Caco-2 (cell line): ENCODE results near the gene PAX7. TPM values are rescaled to one million over a fixed set of nuclear protein-coding genes. Genes with fewer than 3 reads are reported as not detected.

Experiments
- BruUV-seq: library from RNA; stranded (reverse); fragments of 400-500 nt; replicated peaks from 2 replicates; lab custom pipeline; 2021; lab: Mats Ljungman, UMichigan
- CTCF ChIA-PET: fragments of 300-600 bp; sonication (Branson Sonifier 250); formaldehyde crosslinking; loops from one replicate; lab custom pipeline; 2022; ENCODE audit warnings: antibody characterized with exemption; lab: Charles Lee
- POLR2A ChIA-PET: fragments of 300-600 bp; sonication (Branson Sonifier 250); formaldehyde crosslinking; loops from one replicate; lab custom pipeline; 2022; ENCODE audit warnings: antibody characterized with exemption; lab: Charles Lee
- DNase-seq, 2 experiments: peaks; one replicate each; pipeline versions ENCODE4 v3.0.0 to v3.0.0-alpha.2; 2020 to 2022
- H3K27me3 ChIP-seq: replicated peaks from 2 replicates; pipeline ENCODE4 v1.6.0; 2011; ENCODE audit warnings: low read length; ENCODE audit not compliant: control insufficient read depth, insufficient read depth
- H3K36me3 ChIP-seq: 2 replicates; pipeline ENCODE4 v1.5.1; 2011; ENCODE audit warnings: low read length; ENCODE audit not compliant: control insufficient read depth, insufficient read depth
- H3K4me1 ChIP-seq: fragments of 250-450 bp; sonication (Bioruptor Pico); 2 replicates; pipeline ENCODE4 v1.5.1; 2020; ENCODE audit warnings: mild to moderate bottlenecking
- H3K4me3 ChIP-seq: 2 replicates; pipeline ENCODE4 v1.5.1; 2011; ENCODE audit warnings: low read depth, mild to moderate bottlenecking, control low read depth, low read length
- H3K9me3 ChIP-seq: fragments of 250-450 bp; sonication (Bioruptor Pico); 2 replicates; pipeline ENCODE4 v1.5.1; 2020; ENCODE audit warnings: mild to moderate bottlenecking, moderate library complexity
- H3K27ac Mint-ChIP-seq: one replicate; pipeline ENCODE4 v1.8.0; 2022; ENCODE audit warnings: mixed read lengths; ENCODE audit not compliant: unreplicated experiment
- H3K27me3 Mint-ChIP-seq: one replicate; pipeline ENCODE4 v1.8.0; 2022; ENCODE audit warnings: mixed read lengths; ENCODE audit not compliant: insufficient read depth, unreplicated experiment
- H3K36me3 Mint-ChIP-seq: one replicate; pipeline ENCODE4 v1.8.0; 2022; ENCODE audit warnings: mild to moderate bottlenecking, mixed read lengths; ENCODE audit not compliant: insufficient read depth, unreplicated experiment
- H3K4me1 Mint-ChIP-seq: one replicate; pipeline ENCODE4 v1.8.0; 2022; ENCODE audit warnings: low read depth, mixed read lengths; ENCODE audit not compliant: unreplicated experiment
- H3K4me3 Mint-ChIP-seq: one replicate; pipeline ENCODE4 v1.8.0; 2022; ENCODE audit warnings: mild to moderate bottlenecking, moderate library complexity, mixed read lengths; ENCODE audit not compliant: unreplicated experiment
- H3K9me3 Mint-ChIP-seq: one replicate; pipeline ENCODE4 v1.8.0; 2022; ENCODE audit warnings: mixed read lengths; ENCODE audit not compliant: unreplicated experiment
- intact Hi-C: fragments of 100-400 bp; cut with micrococcal nuclease; formaldehyde crosslinking; loops from one replicate; pipeline ENCODE4 v1.10.0; 2022; ENCODE audit not compliant: unreplicated experiment
- total RNA-seq: library from RNA; stranded (reverse); gene quantifications from 2 replicates; pipeline ENCODE4 v1.2.3, GENCODE V29; 2022
- TF ChIP-seq, protein P1 (sequence below), 2 experiments: fragments of 200-600 bp in 1 of 2; IDR thresholded peaks; 1 replicate in 1 of 2; 2 replicates in 1 of 2; pipeline versions ENCODE4 v1.5.1 to v1.8.0; 2011 to 2022; ENCODE audit warnings: antibody characterized with exemption in 1 of 2, control low read depth in 1 of 2, inconsistent platforms in 1 of 2, low read depth in 1 of 2, low read length in 1 of 2, mild to moderate bottlenecking in 1 of 2, moderate library complexity in 1 of 2; ENCODE audit not compliant: insufficient read depth in 1 of 2, severe bottlenecking in 1 of 2, unreplicated experiment in 1 of 2

The PAX7 gene
- total RNA-seq, 1 experiment from 2014 or later, result 0.18 TPM

DNA sequence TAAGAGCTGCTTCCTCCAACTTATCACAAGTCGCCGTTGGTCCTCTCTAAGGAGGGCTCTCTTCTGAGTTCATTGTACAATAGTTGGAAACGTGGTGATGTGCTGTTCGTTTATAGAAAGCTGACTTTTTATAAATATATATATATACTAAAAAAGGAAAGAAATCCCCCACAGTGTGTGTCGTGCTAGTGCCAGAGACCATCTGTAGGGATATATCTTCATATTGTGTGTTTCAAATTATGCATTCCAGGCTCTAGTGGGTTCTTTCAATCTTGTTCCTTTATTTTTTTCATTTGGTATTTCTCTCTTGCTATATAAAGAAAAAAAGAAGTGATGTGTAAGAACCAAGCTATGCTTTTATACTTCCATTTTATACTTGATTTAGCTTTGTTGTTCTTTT, 117.0 kb downstream of the PAX7 start:
- H3K36me3 Mint-ChIP-seq, result no peaks in the 10 kb centered on the region
- no TSS peak for BruUV-seq
- intact Hi-C loops, result no loop called here
- no peak overlapping the region for H3K4me3 ChIP-seq
- TF ChIP-seq, protein P1, sequence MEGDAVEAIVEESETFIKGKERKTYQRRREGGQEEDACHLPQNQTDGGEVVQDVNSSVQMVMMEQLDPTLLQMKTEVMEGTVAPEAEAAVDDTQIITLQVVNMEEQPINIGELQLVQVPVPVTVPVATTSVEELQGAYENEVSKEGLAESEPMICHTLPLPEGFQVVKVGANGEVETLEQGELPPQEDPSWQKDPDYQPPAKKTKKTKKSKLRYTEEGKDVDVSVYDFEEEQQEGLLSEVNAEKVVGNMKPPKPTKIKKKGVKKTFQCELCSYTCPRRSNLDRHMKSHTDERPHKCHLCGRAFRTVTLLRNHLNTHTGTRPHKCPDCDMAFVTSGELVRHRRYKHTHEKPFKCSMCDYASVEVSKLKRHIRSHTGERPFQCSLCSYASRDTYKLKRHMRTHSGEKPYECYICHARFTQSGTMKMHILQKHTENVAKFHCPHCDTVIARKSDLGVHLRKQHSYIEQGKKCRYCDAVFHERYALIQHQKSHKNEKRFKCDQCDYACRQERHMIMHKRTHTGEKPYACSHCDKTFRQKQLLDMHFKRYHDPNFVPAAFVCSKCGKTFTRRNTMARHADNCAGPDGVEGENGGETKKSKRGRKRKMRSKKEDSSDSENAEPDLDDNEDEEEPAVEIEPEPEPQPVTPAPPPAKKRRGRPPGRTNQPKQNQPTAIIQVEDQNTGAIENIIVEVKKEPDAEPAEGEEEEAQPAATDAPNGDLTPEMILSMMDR (IDR thresholded peaks at IDR 0.05; ENCODE audit: insufficient read depth in 1 of 2, low read depth in 1 of 2, low read length in 1 of 2, severe bottlenecking in 1 of 2, unreplicated experiment in 1 of 2), result no peak
- H3K9me3 ChIP-seq, result no peaks in the 10 kb centered on the region
- ChIA-PET CTCF (no interaction called here), POLR2A (no interaction called here)
- no peaks in the 10 kb centered on the region; the same call in 1 of the 2 replicates for H3K27me3 ChIP-seq
- H3K36me3 ChIP-seq, result no peaks in the 10 kb centered on the region
- H3K27me3 Mint-ChIP-seq, result peaks cover 12% of the 10 kb centered on the region
- DNase-seq, result no peak
- H3K4me1 Mint-ChIP-seq, result no peaks in the 10 kb centered on the region
- H3K9me3 Mint-ChIP-seq, result peaks cover 10% of the 10 kb centered on the region
- H3K4me1 ChIP-seq, result no peaks in the 10 kb centered on the region
- no peak overlapping the region for H3K27ac Mint-ChIP-seq
- H3K4me3 Mint-ChIP-seq, result no peak overlapping the region

DNA sequence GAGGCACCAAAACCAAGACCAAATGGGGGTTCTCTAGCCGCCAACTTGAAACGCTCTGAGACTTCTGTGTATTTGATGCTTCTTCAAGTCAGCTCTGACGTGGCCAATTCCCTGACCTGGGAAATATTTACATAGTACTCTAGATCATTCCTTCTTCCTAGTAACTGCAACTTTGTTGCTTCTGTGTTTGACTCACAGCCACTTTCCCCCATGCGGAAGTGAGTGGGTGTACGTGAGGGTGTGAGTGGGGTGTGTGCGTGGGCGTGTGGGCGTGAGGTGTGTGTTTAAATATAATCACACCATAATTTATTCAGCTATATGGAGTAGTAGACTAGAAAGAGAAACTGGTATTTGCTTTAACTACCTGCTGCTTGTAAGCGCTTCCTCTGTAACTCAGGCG, 117.8 kb downstream of the PAX7 start:
- POLR2A ChIA-PET, result no interaction called here

DNA sequence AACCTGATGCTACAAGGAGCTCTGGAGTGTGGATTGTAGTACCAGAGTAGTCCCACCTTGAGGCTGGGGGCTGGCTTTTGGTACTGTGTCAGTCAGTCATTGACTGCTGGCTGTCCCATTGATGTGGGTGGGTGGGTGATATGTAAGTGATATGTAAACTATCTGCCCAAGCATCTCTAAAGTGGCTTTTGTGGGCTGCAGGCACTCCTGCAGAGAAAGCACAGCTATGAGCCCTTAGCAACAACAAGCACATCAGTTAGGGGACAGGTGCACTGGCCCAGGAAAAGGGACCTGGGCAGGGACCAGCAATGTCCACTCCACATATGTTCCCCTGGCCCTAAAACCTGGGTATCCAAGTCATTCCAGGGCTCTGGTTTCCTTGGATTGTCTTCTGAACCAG, 118.9 kb downstream of the PAX7 start:
- ChIA-PET POLR2A (no interaction called here), CTCF (no interaction called here)
- intact Hi-C loops, result no loop called here
- Histone ChIP-seq H3K9me3 (no peaks in the 10 kb centered on the region), H3K27me3 (no peaks in the 10 kb centered on the region; the same call in 1 of the 2 replicates), H3K36me3 (no peaks in the 10 kb centered on the region), H3K4me1 (no peaks in the 10 kb centered on the region), H3K4me3 (no peak overlapping the region)
- Mint-ChIP-seq H3K4me3 (no peak overlapping the region), H3K36me3 (no peaks in the 10 kb centered on the region), H3K4me1 (no peaks in the 10 kb centered on the region), H3K27ac (no peak overlapping the region), H3K9me3 (peaks cover 3% of the 10 kb centered on the region), H3K27me3 (peaks cover 4% of the 10 kb centered on the region)
- TF ChIP-seq, protein P1 (IDR thresholded peaks at IDR 0.05; ENCODE audit: insufficient read depth in 1 of 2, low read depth in 1 of 2, low read length in 1 of 2, severe bottlenecking in 1 of 2, unreplicated experiment in 1 of 2), result no peak
- no TSS peak for BruUV-seq
- DNase-seq, result no peak

More for the DNA sequence above, 117.8 kb downstream of the PAX7 start:
- H3K36me3 ChIP-seq, result no peaks in the 10 kb centered on the region
- Mint-ChIP-seq H3K4me3 (no peak overlapping the region), H3K27me3 (peaks cover 9% of the 10 kb centered on the region), H3K9me3 (peaks cover 10% of the 10 kb centered on the region), H3K27ac (no peak overlapping the region), H3K4me1 (no peaks in the 10 kb centered on the region), H3K36me3 (no peaks in the 10 kb centered on the region)
- BruUV-seq, result no TSS peak
- DNase-seq, result no peak
- H3K4me1 ChIP-seq, result no peaks in the 10 kb centered on the region
- no peaks in the 10 kb centered on the region for H3K9me3 ChIP-seq
- CTCF ChIA-PET, result no interaction called here
- intact Hi-C loops, result no loop called here
- TF ChIP-seq, protein P1 (IDR thresholded peaks at IDR 0.05; ENCODE audit: insufficient read depth in 1 of 2, low read depth in 1 of 2, low read length in 1 of 2, severe bottlenecking in 1 of 2, unreplicated experiment in 1 of 2), result no peak
- H3K27me3 ChIP-seq, result no peaks in the 10 kb centered on the region; the same call in 1 of the 2 replicates
- H3K4me3 ChIP-seq, result no peak overlapping the region
